HG02642 (cell line): ENCODE data around the gene MXI1.
A peak's percentile ranks its signal among the peaks of the same experiment; 100 is the strongest.
"Not testable (repeated sequence)": the region's sequence is repeated elsewhere in the genome, so short reads cannot be mapped to it uniquely, and the experiment has no call there.

Experiments used
- ATAC-seq: cut with Tn5 transposase; IDR thresholded peaks from one replicate; pipeline ENCODE4 v1.9.1; 2021; ENCODE audit warnings: mild to moderate bottlenecking; ENCODE audit not compliant: unreplicated experiment, poor library complexity

MXI1 gene

DNA sequence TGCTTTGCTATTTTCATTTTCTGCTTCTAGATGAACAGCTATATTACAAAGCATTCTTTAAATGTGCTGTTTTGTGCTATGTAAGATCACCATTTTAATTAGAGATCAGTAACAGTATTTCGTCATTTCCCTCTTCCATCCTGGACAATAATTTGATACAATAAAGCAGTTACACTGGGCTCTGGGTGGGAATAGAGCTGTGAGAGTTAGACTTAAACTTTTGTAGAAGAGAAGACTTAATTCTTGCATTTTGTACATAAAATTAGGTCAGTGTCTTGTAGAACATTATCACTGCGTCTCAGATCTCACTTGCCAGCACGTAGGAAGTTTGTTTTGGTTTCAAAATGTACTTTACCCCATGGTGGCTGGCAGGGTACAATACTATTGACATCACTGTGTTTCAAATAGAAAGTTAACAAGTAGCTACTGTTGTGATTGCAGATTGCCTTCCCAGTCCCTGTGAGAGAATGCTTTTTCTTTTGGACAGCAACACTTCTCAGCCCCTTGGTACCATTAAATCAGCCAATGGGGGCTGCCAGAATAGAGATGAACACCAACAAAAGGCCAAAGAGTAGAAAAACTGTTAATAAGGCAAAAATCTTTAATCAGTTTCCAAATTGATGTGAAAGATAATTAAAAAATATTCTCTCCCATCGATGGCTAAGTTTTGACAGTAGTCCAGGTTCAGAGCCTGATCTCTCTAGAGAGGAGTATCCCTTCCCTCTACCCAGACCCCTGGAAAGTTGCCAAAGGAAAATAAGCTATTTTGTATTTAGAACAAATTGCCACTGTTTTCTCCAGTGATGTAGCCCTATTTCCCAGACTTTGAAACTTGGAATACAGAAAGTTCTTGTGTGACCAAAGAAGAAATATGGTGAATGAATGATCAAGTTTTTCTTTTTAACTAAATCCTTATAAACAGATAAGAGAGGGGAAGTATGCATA lies 62.2 kb downstream of the MXI1 start:
- ATAC-seq, result peak; percentile 44

DNA sequence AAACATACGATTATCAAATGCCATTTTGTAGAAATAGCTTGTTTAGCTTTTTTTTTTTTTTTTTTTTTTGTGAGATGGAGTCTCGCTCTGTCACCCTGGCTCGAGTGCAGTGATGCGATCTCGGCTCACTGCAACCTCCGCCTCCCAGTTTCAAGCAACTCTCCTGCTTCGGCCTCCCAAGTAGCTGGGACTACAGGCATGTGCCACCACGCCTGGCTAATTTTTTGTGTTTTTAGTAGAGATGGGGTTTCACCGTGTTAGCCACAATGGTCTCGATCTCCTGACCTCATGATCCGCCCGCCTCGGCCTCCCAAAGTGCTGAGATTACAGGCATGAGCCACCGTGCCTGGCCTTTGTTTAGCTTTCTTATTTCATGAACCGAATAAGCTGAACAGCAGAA lies 65.6 kb downstream of the MXI1 start:
- not testable (repeated sequence) for ATAC-seq

DNA sequence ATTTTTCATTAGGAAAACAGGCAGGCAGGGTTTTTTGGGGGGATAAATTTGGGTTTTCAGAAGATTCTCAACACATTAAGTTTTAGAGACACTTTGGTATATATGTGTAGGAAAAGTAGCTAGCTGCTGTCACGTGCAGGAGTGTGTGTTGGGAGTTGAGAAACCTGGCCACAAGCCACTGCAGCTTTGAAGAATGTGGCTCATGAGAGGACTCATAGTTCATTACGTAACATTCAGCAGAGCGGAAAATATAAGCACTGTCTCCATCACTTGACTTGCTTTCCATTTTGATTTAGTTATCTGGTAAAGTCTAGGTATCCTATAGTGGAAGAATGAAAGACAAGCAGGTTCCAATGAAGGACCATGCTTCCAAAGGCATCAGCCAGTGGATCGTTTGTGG lies 66.1 kb downstream of the MXI1 start:
- no peak for ATAC-seq

DNA sequence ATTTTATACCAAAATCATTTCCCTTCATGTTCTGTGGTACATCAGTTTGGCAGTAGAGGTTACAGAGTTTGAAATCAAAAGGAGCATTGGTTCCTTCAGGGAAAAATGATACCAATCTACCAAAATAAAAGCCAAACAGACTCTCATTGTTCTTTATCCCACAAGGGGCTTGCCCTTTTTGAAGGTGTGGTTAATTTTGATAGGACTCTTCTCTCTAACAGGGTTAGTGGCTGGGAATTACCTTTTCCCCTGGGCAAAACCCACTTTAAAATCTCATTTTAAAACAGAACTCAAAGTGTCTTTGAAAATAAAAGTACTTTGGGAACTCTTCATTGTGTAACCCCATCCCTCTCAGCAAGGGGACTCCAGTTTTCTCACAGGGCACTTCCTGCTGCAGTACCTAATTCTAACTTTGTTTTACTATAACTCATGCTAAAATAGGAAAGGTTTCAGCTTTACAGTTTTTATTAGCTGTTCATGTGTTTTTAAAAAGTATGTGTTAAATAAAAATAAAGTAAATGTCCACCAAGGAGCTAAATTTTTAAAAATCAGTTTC lies 66.7 kb downstream of the MXI1 start:
- no peak for ATAC-seq

DNA sequence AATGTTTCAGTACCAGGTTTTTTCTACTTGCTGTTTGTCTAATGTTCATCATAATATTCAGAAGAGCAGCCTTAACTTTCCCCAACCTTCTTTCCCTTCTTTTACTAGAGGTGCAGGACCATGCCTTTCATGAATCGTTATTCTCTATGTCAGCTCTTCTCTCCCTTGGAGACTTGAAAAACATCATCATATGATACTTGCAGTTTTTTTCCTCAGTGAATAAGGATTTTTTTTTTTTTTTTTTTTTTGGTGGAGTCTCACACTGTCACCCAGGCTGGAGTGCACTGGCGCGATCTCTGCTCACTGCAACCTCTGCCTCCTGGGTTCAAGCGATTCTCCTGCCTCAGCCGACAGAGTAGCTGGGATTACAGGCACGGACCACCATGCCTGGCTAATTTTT lies 67.2 kb downstream of the MXI1 start:
- no peak for ATAC-seq

DNA sequence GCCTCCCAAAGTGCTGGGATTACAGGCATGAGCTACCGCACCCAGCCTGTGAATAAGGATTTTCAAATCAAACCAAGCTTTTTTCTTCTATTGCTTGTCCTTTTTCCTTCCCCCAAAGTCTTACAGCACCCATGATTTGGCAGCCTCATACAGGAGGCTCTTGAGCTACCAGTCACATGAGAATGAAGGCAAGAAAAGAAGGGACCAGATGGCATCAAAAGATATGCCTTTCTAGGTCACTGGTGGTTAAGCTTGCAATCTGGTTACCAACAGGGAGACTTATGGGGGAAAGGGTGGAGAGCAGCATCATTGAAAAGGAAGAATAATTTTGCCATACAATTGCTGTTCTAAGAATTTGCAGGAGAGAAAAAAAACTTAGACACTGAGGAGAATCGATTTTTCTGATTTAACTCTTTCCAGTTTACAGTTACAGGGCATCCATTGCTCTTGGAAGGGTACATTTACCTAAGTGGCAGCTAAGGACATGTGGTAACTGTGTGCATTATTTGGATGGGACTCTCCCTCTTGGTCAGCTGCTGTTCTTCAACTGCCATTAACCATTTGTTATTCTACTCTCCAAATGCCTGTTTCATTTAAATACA lies 67.8 kb downstream of the MXI1 start:
- no peak for ATAC-seq

DNA sequence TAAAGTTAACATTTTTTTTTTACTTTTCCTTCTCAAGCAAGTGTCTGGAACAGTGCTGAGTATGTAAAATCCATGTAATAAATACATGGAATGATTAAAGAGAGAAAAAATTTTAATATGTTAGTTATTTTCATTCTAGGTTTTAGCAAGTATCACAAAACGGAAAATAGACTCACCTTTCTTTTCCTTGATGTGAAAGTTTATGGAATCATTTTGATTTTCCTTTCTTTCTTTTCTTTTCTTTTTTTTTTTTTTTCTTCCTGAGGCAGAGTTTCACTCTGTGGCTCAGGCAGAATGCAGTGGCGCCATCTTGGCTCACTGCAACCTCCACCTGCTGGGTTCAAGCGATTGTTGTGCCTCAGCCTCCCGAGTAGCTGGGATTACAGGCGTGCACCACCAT lies 69.2 kb downstream of the MXI1 start:
- ATAC-seq, result no peak

DNA sequence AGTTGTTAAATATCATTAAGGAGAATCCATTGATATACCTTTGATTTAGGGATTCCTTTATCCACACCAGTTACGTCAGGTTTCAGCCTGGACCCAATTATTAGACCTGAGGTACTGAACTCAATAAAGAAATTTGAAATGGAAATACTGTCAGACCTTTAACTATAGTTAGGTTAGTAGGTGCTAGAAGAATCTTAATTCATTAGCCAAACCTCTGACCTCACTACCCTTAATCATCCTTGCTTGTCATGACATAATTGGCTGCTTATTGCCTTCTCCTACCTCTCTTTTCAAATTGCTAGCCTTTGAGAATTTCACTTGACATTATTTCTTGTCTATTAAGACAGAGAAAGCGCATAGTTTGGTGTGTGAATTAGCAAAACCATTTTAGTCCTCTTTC lies 70.2 kb downstream of the MXI1 start:
- no peak for ATAC-seq

DNA sequence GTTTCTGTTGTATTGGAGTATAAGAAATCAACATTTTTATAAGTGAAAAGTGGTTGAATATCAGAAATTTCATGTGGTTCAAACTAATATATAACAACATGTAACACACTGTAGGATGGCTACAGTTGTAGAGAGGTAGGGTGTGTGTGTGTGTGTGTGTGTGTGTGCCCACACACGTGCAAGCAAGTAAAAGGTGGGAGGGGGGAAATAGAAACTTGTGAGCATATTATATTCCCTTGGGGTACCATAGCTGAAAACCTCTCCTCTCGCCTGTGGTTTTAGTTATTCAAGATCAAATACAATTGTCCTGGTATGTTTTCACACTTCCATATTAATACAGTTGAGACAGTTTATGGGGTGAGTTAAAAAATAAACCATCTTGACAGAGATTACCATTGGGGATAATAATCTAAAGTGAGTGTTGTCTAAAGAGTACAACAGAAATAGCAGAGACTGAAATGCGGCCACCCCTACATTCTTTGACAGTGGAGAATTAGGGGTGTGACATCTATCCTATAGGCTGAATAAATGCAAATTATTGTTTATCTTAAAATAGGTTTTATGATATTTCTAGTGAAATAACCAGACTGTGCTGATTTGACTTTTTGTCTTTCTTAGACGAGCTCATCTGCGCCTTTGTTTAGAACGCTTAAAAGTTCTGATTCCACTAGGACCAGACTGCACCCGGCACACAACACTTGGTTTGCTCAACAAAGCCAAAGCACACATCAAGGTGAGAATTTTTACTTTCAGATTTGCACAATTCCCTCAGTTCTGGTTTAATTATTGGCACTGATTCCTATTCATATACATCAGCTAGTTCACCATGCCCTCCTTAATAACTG lies 71.4 kb downstream of the MXI1 start:
- no peak for ATAC-seq

DNA sequence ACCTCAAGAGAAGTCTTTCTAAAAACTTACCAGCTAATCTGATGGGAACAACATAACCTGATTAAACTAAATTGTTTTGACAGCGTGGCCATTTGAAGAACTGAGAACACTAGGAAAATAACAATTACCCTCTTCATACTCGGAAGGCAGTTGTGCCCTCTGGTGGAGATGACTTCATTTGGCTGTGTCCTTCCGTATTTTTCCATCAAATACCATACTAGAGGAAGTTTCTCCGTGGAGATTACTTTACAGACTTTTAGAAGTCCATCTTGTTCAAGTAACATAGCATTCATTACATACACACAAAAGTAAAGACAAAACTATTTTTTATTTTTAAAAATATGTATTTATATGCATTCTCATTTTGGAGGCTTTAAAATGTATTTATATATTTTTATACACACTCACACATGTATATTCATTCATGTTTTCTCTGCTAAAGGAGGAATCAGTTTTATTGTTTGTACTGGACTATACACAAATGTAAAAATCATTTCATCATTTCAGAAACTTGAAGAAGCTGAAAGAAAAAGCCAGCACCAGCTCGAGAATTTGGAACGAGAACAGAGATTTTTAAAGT lies 72.1 kb downstream of the MXI1 start:
- ATAC-seq, result no peak

DNA sequence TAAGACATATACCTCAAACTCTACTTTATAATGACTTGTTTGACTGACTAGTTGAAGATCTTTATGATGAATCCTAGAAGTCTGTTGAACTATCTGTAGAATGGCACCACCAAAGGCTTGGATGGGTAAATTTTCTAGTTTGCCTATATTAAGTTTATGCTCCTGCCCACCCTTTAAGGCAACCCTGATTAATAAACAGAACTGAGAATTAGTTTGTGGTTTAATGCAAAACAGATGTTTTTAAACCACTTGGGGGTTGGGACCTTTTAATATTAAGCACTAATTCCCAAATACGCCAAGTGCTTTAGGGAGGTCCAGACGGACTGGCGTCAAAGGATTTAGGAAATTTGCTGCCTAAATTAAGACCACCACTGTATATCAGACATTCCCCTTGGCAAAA lies 76.9 kb downstream of the MXI1 start:
- no peak for ATAC-seq

DNA sequence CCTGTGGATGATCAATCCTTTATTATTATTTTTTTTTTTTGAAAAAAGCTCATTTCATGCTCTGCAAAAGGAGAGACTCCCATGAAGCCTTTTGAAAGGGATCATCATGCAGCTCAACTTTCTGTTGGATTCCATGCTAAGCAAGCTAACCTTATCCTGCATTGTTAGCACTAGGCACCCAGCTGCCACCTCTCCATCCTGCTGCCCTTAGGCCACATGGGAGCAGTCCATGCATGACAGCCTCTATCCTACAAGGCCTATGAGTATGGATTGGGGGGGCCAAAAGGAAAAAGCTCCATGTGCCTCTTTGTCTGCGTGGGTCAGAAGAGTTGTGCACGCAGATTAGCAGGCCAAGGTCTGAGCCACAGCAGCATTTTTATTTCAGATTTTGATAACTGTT lies 78.1 kb downstream of the MXI1 start:
- no peak for ATAC-seq

DNA sequence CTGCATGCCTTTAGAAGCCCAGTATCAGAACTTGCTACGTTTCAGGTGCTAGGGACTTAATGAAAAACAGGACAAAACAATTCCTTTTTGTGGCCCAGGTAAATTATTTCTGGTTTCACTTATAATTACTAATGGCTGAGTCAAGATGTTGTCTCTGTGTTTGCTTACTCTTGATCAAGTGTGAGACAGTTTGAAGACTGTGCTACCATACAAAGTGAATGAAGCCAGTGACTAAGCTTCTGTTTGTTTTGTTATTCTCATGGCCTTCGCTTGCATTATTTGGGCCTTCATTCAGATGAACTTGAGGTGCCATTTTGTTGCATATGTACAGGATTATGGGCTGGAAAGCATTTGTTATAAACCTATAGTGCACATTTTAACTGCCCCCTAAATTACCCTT lies 79.4 kb downstream of the MXI1 start:
- no peak for ATAC-seq

DNA sequence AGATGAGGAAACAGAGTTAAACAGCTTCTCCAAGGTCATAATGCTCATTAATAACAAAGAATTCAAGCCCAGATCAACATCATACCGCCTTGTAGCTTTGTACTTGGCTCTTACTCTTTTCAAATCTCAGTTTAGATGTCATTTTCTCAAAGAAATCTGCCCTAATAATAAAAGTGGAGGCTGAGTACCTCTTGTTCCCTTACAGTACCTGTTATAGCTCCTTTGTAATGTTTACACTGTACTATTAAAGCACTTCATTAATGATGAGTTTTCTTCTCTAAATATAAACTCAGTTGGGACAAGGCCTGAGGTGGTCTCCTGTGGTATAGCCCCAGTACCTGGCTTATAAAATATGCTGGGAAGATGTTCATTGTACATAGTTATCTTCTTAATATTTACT lies 89.6 kb downstream of the MXI1 start:
- ATAC-seq, result no peak

DNA sequence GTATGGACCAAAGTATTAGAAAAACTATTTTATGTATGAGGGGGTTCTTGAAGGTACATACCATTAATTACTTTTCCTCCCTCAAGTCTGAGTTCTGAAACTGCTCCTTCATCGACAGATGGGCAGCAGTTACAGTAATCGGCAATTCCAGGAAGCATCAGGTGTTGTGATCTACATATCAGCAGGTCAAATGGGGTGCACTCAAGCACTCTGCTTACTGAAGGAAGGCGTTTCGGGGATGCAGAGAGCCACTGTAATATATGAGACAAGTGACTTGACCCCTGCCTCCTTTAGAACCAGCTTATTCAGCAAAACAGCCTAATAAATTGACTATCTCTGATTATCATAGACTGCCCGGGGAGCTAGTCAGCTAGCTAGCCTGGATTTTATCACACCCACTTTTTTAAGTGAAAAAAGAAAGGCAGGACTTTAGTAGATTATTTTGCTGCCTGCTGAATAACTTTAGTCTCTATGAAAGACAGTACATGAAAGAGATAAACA lies 93.1 kb downstream of the MXI1 start:
- ATAC-seq, result no peak

DNA sequence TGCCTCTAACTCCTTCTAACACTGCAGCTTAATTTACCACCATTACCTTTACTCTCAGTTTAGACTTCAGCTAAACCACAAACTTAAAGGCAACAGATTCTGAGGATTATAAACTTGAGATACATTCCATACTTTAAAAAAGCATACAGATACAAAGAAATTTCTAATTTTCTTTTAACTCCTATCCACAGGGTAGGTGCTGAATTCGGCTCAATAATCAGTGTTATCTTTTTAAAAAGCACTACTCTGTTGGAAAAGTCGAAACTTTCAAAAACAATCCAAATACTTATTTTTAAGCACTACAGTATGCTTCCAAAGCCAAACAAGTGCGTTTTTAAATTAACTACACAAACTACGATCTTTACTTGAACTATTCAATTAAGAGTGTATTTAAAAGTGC lies 96.3 kb downstream of the MXI1 start:
- ATAC-seq, result no peak

DNA sequence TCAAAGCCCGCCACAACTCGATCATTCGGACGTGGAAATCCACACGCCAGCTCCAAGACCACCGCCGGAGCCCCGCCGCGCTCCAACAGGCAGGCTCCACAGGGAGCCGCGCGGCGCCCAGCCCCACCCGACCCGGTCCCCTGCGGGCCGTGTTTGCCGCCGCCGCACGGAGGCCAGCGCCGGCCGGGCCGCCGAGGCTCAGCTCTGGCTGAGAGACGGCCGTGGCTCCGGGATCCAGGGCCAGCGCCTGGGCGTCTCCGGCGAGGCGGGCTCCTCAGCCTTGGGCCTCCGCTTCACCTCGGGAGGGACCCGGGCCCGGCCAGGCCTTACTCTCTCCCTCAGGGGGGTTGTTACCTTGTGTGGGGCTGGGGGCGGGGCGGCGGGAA lies 97.0 kb downstream of the MXI1 start:
- peak; percentile 49 for ATAC-seq

DNA sequence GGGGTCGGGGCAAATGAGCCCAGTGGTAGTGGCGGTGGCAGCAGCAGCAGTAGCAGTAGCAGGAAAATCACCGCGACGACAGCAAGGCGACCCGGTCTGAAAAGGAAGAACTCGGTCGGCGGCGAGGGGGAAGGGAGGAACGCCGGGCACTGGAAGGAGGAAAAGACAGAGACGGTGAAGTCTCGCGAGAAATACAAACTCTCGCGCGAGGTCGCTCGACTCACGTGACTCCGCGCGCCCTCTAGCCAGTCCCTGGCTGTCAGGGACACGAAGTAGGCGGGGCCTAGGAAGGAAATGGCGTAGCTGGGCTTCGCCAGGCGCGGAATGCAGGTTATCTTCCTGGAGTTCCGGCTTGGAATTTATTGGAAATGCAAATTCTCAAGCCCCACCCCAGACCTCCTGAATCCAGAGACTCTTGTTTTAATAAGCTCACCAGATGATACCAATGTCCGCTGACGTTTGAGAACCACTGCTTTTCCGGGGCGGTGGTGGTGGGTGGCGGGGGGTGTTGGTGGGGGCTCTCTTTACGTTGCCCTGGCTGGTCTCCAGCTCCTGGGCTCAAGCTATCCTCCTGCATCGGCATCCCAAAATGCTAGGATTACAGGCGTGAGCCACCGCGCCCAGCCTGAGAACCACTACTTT lies 97.5 kb downstream of the MXI1 start, which contains the start of gene SMNDC1:
Gene SMNDC1, minus strand, starts transcription at position 141 of the 642 bp plus-strand sequence. CDS start 1,333 bp downstream, outside the sequence.
- peak; percentile 94 for ATAC-seq

DNA sequence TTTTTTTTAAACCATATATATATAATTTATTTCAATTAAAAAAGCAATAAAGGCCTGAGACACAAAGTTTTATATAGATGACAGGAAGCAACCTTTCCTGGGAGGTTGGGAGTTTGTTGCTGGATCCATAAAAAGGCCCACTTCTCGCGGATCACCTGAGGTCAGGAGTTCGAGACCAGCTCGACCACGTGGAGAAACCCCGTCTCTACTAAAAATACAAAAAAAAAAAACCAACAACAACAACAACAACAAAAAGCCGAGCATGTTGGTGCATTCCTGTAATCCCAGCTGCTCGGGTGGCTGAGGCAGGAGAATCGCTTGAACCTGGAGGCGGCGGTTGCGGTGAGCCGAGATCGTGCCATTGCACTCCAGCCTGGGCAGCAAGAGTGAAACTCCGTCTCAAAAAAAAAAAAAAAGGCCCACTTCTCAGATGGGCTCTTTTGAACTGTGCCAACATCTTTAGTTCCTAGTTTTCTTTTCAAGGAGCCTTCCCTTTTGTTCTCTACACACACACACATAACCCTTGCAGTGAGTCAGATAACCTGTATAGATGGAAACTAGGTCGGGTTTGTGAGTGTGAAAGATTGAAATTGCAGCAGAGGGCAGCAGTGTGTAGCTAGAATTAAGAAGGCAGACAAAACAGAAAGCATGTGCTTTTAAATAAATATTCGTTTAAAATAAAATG lies 98.5 kb downstream of the MXI1 start:
- no peak for ATAC-seq
